Endothelial cell of umbilical vein (primary cell): ENCODE results near the gene CCL1. TPM values are rescaled to one million over a fixed set of nuclear protein-coding genes. Genes with fewer than 3 reads are reported as not detected.

Experiments
- BruUV-seq: library from RNA; stranded (reverse); fragments of 400-500 nt; replicated peaks from 2 replicates; lab custom pipeline; 2021; lab: Mats Ljungman, UMichigan
- CTCF ChIA-PET: fragments of 300-600, 350-600 bp; sonication (Branson Sonifier 250); formaldehyde crosslinking; loops from one replicate; lab custom pipeline; 2021; ENCODE audit warnings: antibody characterized with exemption, inconsistent platforms; lab: Charles Lee
- POLR2A ChIA-PET: fragments of 300-600, 350-600 bp; sonication (Branson Sonifier 250); formaldehyde crosslinking; loops from one replicate; lab custom pipeline; 2021; ENCODE audit warnings: antibody characterized with exemption, inconsistent platforms; lab: Charles Lee
- DNase-seq: peaks from one replicate; pipeline ENCODE4 v3.0.0-alpha.2; 2011; ENCODE audit warnings: low read depth, low spot score
- FAIRE-seq: peaks from 2 replicates; lab custom pipeline; 2011; peaks lifted over from hg19 to GRCh38; lab: Jason Lieb, UNC
- H2AFZ ChIP-seq: 2 replicates; pipeline ENCODE4 v1.6.0; 2012; ENCODE audit warnings: low read depth, low read length, control low read depth, inconsistent platforms
- H3K27ac ChIP-seq: 2 replicates; pipeline ENCODE4 v1.5.1; 2011; ENCODE audit warnings: low read depth, mild to moderate bottlenecking, control low read depth, low read length, moderate library complexity; ENCODE audit not compliant: insufficient read depth
- H3K27me3 ChIP-seq, 2 experiments: 2 replicates each; pipeline versions ENCODE4 v1.6.0 to v1.6.1; 2011; ENCODE audit warnings: low read length in 2 of 2, mixed read lengths in 1 of 2; ENCODE audit not compliant: control insufficient read depth in 2 of 2, insufficient read depth in 2 of 2
- H3K36me3 ChIP-seq, 2 experiments: 2 replicates in 1 of 2; 3 replicates in 1 of 2; pipeline ENCODE4 v1.5.1; 2011; ENCODE audit warnings: low read length in 2 of 2, mild to moderate bottlenecking in 1 of 2, moderate library complexity in 1 of 2; ENCODE audit not compliant: control insufficient read depth in 2 of 2, insufficient read depth in 2 of 2; ENCODE audit errors: extremely low read depth in 1 of 2
- H3K4me1 ChIP-seq: 3 replicates; pipeline ENCODE4 v1.5.1; 2011; ENCODE audit warnings: mild to moderate bottlenecking, low read length; ENCODE audit not compliant: control insufficient read depth, insufficient read depth; ENCODE audit errors: extremely low read depth
- H3K4me2 ChIP-seq: 2 replicates; pipeline ENCODE4 v1.6.1; 2011; ENCODE audit warnings: low read length, control low read depth, mixed read lengths; ENCODE audit not compliant: insufficient read depth
- H3K4me3 ChIP-seq, 3 experiments: fragments of 200-600 bp in 1 of 3; sonication (generic), shearing (Covaris generic) in 1 of 3; replicated peaks in 1 of 3; 2 replicates each; pipeline ENCODE4 v1.5.1; 2011 to 2016; ENCODE audit warnings: control low read depth in 3 of 3, low read length in 3 of 3, mild to moderate bottlenecking in 2 of 3, inconsistent platforms in 1 of 3, low read depth in 1 of 3, moderate library complexity in 1 of 3; ENCODE audit not compliant: insufficient read depth in 1 of 3
- H3K79me2 ChIP-seq: 2 replicates; pipeline ENCODE4 v1.6.0; 2012; ENCODE audit warnings: low read length, inconsistent platforms; ENCODE audit not compliant: control insufficient read depth, insufficient read depth
- H3K9ac ChIP-seq: replicated peaks from 2 replicates; pipeline ENCODE3; 2011; ENCODE audit warnings: low read length, control low read depth; ENCODE audit not compliant: insufficient read depth; ENCODE audit errors: extremely low read depth
- H3K9me1 ChIP-seq: replicated peaks from 3 replicates; pipeline ENCODE4 v1.6.0; 2011; ENCODE audit warnings: mild to moderate bottlenecking, low read length; ENCODE audit not compliant: control insufficient read depth, insufficient read depth; ENCODE audit errors: extremely low read depth
- H3K9me3 ChIP-seq: replicated peaks from 2 replicates; pipeline ENCODE4 v1.5.1; 2012; ENCODE audit warnings: low read length, inconsistent platforms; ENCODE audit not compliant: control insufficient read depth, insufficient read depth
- H4K20me1 ChIP-seq: replicated peaks from 2 replicates; pipeline ENCODE3; 2011; ENCODE audit warnings: mild to moderate bottlenecking, low read length; ENCODE audit not compliant: control insufficient read depth, insufficient read depth; ENCODE audit errors: extremely low read depth
- CTCF ChIP-seq, 2 donors: IDR thresholded peaks; 1 replicate in 1 of 2; 2 replicates in 1 of 2; pipeline ENCODE4 v1.5.1; 2011; ENCODE audit warnings: low read length in 2 of 2, mild to moderate bottlenecking in 2 of 2, moderate library complexity in 2 of 2, control low read depth in 1 of 2, inconsistent platforms in 1 of 2, low read depth in 1 of 2; ENCODE audit not compliant: insufficient read depth in 1 of 2; ENCODE audit errors: extremely low read depth in 1 of 2
- EZH2 ChIP-seq: IDR thresholded peaks from 2 replicates; pipeline ENCODE4 v1.6.1; 2012; ENCODE audit warnings: borderline replicate concordance, low read depth, mild to moderate bottlenecking, moderate library complexity, low read length, inconsistent platforms; ENCODE audit not compliant: severe bottlenecking
- FOS ChIP-seq: IDR thresholded peaks from 2 replicates; pipeline ENCODE4 v1.6.1; 2011; ENCODE audit warnings: mild to moderate bottlenecking, low read length, moderate library complexity, borderline replicate concordance; ENCODE audit not compliant: insufficient read depth
- GATA2 ChIP-seq: IDR thresholded peaks from 2 replicates; pipeline ENCODE4 v1.7.0; 2011; ENCODE audit warnings: low read depth, mild to moderate bottlenecking, moderate library complexity, mixed read lengths, low read length; ENCODE audit not compliant: insufficient read length, insufficient read depth
- JUN ChIP-seq: IDR thresholded peaks from 2 replicates; pipeline ENCODE4 v1.6.1; 2011; ENCODE audit warnings: borderline replicate concordance, low read depth; ENCODE audit not compliant: insufficient read length, insufficient read depth
- MAX ChIP-seq: IDR thresholded peaks from 2 replicates; pipeline ENCODE4 v1.6.1; 2011; ENCODE audit not compliant: insufficient read depth, insufficient read length
- MYC ChIP-seq: IDR thresholded peaks from one replicate; pipeline ENCODE4 v1.6.1; 2011; ENCODE audit warnings: mild to moderate bottlenecking, low read depth, low read length
- POLR2A ChIP-seq: IDR thresholded peaks from 2 replicates; pipeline ENCODE4 v1.6.1; 2012; ENCODE audit warnings: low read depth, mild to moderate bottlenecking, control low read depth, low read length
- POLR2AphosphoS5 ChIP-seq: IDR thresholded peaks from 2 replicates; pipeline ENCODE4 v1.6.1; 2012; ENCODE audit warnings: low read depth, mild to moderate bottlenecking, control low read depth, low read length, moderate library complexity; ENCODE audit not compliant: insufficient read depth
- dilution Hi-C: fragments of 300-500 bp; cut with MboI; formaldehyde crosslinking; loops from one replicate; pipeline ENCODE4 v1.15.0; 2019; ENCODE audit warnings: low sequenced_read_pairs; ENCODE audit not compliant: extremely low pct_ligation_motif_present
- intact Hi-C: fragments of 100-400 bp; cut with micrococcal nuclease; formaldehyde crosslinking; loops from one replicate; pipeline ENCODE4 v1.10.0; 2022
- polyA plus RNA-seq, 4 experiments: library from polyadenylated mRNA; depleted of rRNA in 3 of 4; stranded (reverse) in 3 of 4; unstranded in 1 of 4; fragments of >200 nt; gene quantifications; 2 replicates each; pipeline versions ENCODE4 v1.2.1 to v1.2.3, GENCODE V29; 2011 to 2012; ENCODE audit warnings: missing spikeins in 1 of 4
- total RNA-seq: library from RNA; stranded (reverse); gene quantifications from 2 replicates; pipeline ENCODE4 v1.2.3, GENCODE V29; 2021

CCL1 gene
- total and polyA plus RNA-seq, 2 donors (not counting 3 experiments of a cell fraction or from before 2014, with no cell fraction given), result not detected

DNA sequence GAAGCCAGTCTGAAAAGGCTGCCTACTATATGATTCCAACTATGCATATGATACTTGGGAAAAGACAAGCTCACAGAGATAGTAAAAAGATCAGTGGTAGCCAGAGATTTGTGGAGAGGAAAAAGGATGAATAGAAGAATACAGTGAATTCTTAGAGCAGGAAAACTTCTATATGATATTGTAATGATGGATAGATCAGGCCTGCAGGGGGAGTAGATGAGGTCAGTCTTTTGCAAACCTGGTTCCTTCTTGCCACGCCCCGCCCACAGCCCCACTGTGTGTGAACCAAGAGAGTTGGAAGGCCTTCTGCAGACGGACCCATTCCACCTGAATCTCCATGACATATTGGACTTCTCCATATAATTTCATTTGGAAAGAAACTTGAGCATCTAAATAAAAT, 44.6 kb downstream of the CCL1 start:
- no TSS peak for BruUV-seq
- dilution Hi-C loops, result loop anchor here (25.0 kb wide), 1 partner anchor 106 kb away; no protein-coding TSS in a partner anchor

More for the DNA sequence above, 44.6 kb downstream of the CCL1 start:
- no peaks in the 10 kb centered on the region for H4K20me1 ChIP-seq
- intact Hi-C loops, result no loop called here
- DNase-seq (no peak), FAIRE-seq (no peak)
- no peaks in the 10 kb centered on the region for H3K79me2 ChIP-seq
- no peak for TF ChIP-seq JUN
- TF ChIP-seq CTCF (IDR thresholded peaks at IDR 0.05; ENCODE audit: extremely low read depth in 1 of 2, insufficient read depth in 1 of 2, low read depth in 1 of 2, low read length in 2 of 2), result no peak
- no peak for TF ChIP-seq GATA2
- TF ChIP-seq POLR2A, result no peak
- TF ChIP-seq EZH2, result no peak
- TF ChIP-seq FOS, result no peak
- no peak for TF ChIP-seq POLR2AphosphoS5
- TF ChIP-seq MAX, result no peak
- no peak for TF ChIP-seq MYC
- H3K9ac ChIP-seq, result no peak overlapping the region
- peaks cover 8 to 15% of the 10 kb centered on the region in 2 experiments for H3K27me3 ChIP-seq
- no peak overlapping the region for H3K4me2 ChIP-seq
- H3K27ac ChIP-seq, result no peak overlapping the region
- no peaks in the 10 kb centered on the region for H3K36me3 ChIP-seq
- H3K4me1 ChIP-seq, result no peaks in the 10 kb centered on the region
- H3K9me3 ChIP-seq, result no peaks in the 10 kb centered on the region
- no peak overlapping the region for H3K4me3 ChIP-seq
- H2AFZ ChIP-seq, result no peak overlapping the region
- POLR2A ChIA-PET, result no interaction called here
- CTCF ChIA-PET, result interaction anchor here (1.2 to 3.4 kb wide), 4 partner anchors 15 to 147 kb away, joined by 3 to 12 read pairs (median 6); no protein-coding TSS in a partner anchor
- no peaks in the 10 kb centered on the region for H3K9me1 ChIP-seq
